Transverse colon (tissue), 4 donors: ENCODE results near the gene DDX55. TPM values are rescaled to one million over a fixed set of nuclear protein-coding genes. Genes with fewer than 3 reads are reported as not detected.
"Not testable (repeated sequence)": the region's sequence is repeated elsewhere in the genome, so short reads cannot be mapped to it uniquely, and the experiment has no call there.

Experiments used
- DNase-seq: peaks from one replicate; pipeline ENCODE4 v3.0.0-alpha.2; 2019
- H3K27ac ChIP-seq, 4 donors: fragments of 200-600 bp; sonication (generic); 2 replicates each; pipeline ENCODE4 v1.5.1; 2016 to 2018; ENCODE audit warnings: inconsistent platforms in 4 of 4
- H3K27me3 ChIP-seq: fragments of 200-600 bp; sonication (generic); 2 replicates; pipeline ENCODE4 v1.5.1; 2017; ENCODE audit warnings: inconsistent platforms
- H3K36me3 ChIP-seq, 4 donors: fragments of 200-600 bp; sonication (generic); 2 replicates each; pipeline ENCODE4 v1.5.1; 2017 to 2019; ENCODE audit warnings: inconsistent platforms in 4 of 4
- H3K4me1 ChIP-seq, 4 donors: fragments of 200-600 bp; sonication (generic); 2 replicates each; pipeline ENCODE4 v1.5.1; 2017 to 2020; ENCODE audit warnings: inconsistent platforms in 4 of 4
- H3K4me3 ChIP-seq, 4 donors: fragments of 200-600 bp; sonication (generic); 1 replicate in 1 of 4; 2 replicates in 3 of 4; pipeline versions ENCODE4 v1.5.1 to v1.6.1; 2017 to 2019; ENCODE audit warnings: inconsistent platforms in 4 of 4
- H3K9me3 ChIP-seq, 2 donors: fragments of 200-600 bp; sonication (generic); 2 replicates each; pipeline ENCODE4 v1.5.1; 2017 to 2019; ENCODE audit warnings: inconsistent platforms in 2 of 2
- CTCF ChIP-seq, 5 experiments: fragments of 200-600 bp in 3 of 5; fragments of 450-650 bp in 2 of 5; sonication (generic) in 3 of 5; IDR thresholded peaks; 1 replicate in 2 of 5; 2 replicates in 3 of 5; pipeline ENCODE4 v1.5.1; 2016 to 2017; ENCODE audit warnings: antibody characterized with exemption in 5 of 5, inconsistent platforms in 3 of 5, mild to moderate bottlenecking in 2 of 5, moderate library complexity in 1 of 5
- EP300 ChIP-seq: sonication (generic); formaldehyde crosslinking; IDR thresholded peaks from one replicate; pipeline ENCODE4 v1.6.1; 2017; ENCODE audit warnings: antibody characterized with exemption, low read depth
- POLR2A ChIP-seq: fragments of 450-650 bp; IDR thresholded peaks from one replicate; pipeline ENCODE4 v1.6.1; 2016; ENCODE audit warnings: antibody characterized with exemption, mild to moderate bottlenecking, moderate library complexity
- POLR2AphosphoS5 ChIP-seq, 3 donors: sonication (generic); formaldehyde crosslinking; IDR thresholded peaks; one replicate each; pipeline ENCODE4 v1.6.1; 2016; ENCODE audit warnings: antibody characterized with exemption in 3 of 3
- WGBS, 2 donors: methylation state at CpG; one replicate each; pipeline ENCODE4 v1.1.5; 2018; ENCODE audit warnings: low coverage in 1 of 2; 5-methylcytosine and 5-hydroxymethylcytosine counted together
- in situ Hi-C, 4 donors: fragments of 200-750 bp; cut with MboI; loops; one replicate each; pipeline versions ENCODE4 v1.15.0 to v1.15.1; 2017; ENCODE audit warnings: low sequenced_read_pairs in 3 of 4, low pct_ligation_motif_present in 1 of 4, low pct_unique_long_range_greater_than_20kb in 1 of 4
- intact Hi-C: fragments of 100-400 bp; cut with DNase I; formaldehyde crosslinking; loops from one replicate; pipeline ENCODE4 v1.15.1; 2023; ENCODE audit warnings: low total_unique reads
- total RNA-seq, 4 donors: library from RNA; depleted of rRNA; stranded (reverse); fragments of >200 nt; gene quantifications; one replicate each; pipeline ENCODE4 v1.1.0, GENCODE V29; 2016

DDX55 gene
- total RNA-seq, 4 donors from 2014 or later, result 14.2 to 35.2 (median 25.1) TPM

GRCh38 chr12:123602651-123603195 lies 824 bp downstream of the DDX55 start:
- Histone ChIP-seq H3K27me3 (no peaks in the 10 kb centered on the region), H3K36me3 (peaks cover 0 to 6% (median 3%) of the 10 kb centered on the region in 4 donors), H3K4me1 (peaks cover 0 to 24% (median 13%) of the 10 kb centered on the region in 4 donors), H3K9me3 (no peaks in the 10 kb centered on the region), H3K4me3 (peak overlapping the region; percentile 72 to 94 (median 90)), H3K27ac (peak overlapping the region; percentile 87 to 93 (median 89))
- no peak for DNase-seq
- intact Hi-C loops (no loop called here), in situ Hi-C loops (no loop called here)
- no peak for TF ChIP-seq CTCF (IDR thresholded peaks at IDR 0.05)
- no peak for TF ChIP-seq POLR2A
- no peak for TF ChIP-seq EP300
- TF ChIP-seq POLR2AphosphoS5 (IDR thresholded peaks at IDR 0.05), result no peak
- 5 to 11% methylated on average over 6 to 7 of the region's 7 CpGs for WGBS, 2 donors

DNA sequence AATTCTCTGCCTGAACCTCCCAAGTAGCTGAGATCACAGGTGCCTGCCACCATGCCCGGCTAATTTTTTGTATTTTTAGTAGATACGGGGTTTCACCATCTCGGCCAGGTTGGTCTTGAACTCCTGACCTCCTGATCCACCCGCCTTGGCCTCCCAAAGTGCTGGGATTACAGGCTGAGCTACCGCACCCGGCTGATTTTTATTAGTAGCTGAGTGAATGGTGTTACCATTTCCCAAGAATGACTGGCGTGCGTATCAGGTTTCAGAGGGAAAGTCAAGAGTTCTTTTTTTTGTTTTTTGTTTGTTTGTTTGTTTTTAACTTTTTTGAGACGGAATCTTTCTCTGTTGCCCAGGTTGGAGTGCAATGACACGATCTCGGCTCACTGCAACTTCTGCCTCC lies 1.6 kb downstream of the DDX55 start:
- H3K9me3 ChIP-seq, H3K27ac ChIP-seq, H3K4me3 ChIP-seq, in situ Hi-C loops, DNase-seq, intact Hi-C loops, H3K36me3 ChIP-seq, H3K27me3 ChIP-seq: not testable (repeated sequence)
- WGBS, 2 donors, result 87 to 94% methylated on average over 4 to 11 of the region's 11 CpGs
- H3K4me1 ChIP-seq, result peaks cover 0 to 24% (median 13%) of the 10 kb centered on the region in 4 donors

GRCh38 chr12:123607756-123608155 lies 5.9 kb downstream of the DDX55 start:
- peaks cover 0 to 15% (median 4%) of the 10 kb centered on the region in 4 donors for H3K4me1 ChIP-seq
- no peak for TF ChIP-seq POLR2AphosphoS5 (IDR thresholded peaks at IDR 0.05)
- TF ChIP-seq CTCF (IDR thresholded peaks at IDR 0.05), result no peak
- TF ChIP-seq EP300, result no peak
- TF ChIP-seq POLR2A, result no peak
- H3K27ac ChIP-seq, result peak overlapping the region in 2 of 4 donors; percentile 3 to 39
- no peaks in the 10 kb centered on the region for H3K9me3 ChIP-seq
- in situ Hi-C loops (no loop called here), intact Hi-C loops (no loop called here)
- H3K36me3 ChIP-seq, result peaks cover 0 to 42% (median 19%) of the 10 kb centered on the region in 4 donors
- no peaks in the 10 kb centered on the region for H3K27me3 ChIP-seq
- WGBS, 2 donors, result 78 to 88% methylated on average over 2 to 4 of the region's 4 CpGs
- H3K4me3 ChIP-seq, result no peak overlapping the region
- no peak for DNase-seq

- H3K36me3 ChIP-seq, result peaks cover 0 to 47% (median 21%) of the 10 kb centered on the region in 4 donors
- 66 to 69% methylated on average over 5 to 8 of the region's 8 CpGs for WGBS, 2 donors
- in situ Hi-C loops, result no loop called here
- H3K9me3 ChIP-seq, result no peaks in the 10 kb centered on the region
- TF ChIP-seq POLR2A, result no peak
- TF ChIP-seq POLR2AphosphoS5 (IDR thresholded peaks at IDR 0.05), result peak; percentile 16 to 27 (median 16)
- intact Hi-C loops, result no loop called here
- H3K27ac ChIP-seq, result no peak overlapping the region
- no peak for DNase-seq
- H3K4me3 ChIP-seq, result no peak overlapping the region
- peaks cover 0 to 11% (median under 1%) of the 10 kb centered on the region in 4 donors for H3K4me1 ChIP-seq
- no peaks in the 10 kb centered on the region for H3K27me3 ChIP-seq
These were observed 6.3 kb downstream of the DDX55 start for GRCh38 chr12:123608182-123608581.

GRCh38 chr12:123614110-123614509 lies 12.2 kb downstream of the DDX55 start:
- TF ChIP-seq POLR2AphosphoS5 (IDR thresholded peaks at IDR 0.05) (no peak), CTCF (IDR thresholded peaks at IDR 0.05) (no peak), POLR2A (no peak), EP300 (no peak)
- H3K4me1 ChIP-seq, result no peaks in the 10 kb centered on the region
- H3K27me3 ChIP-seq, result no peaks in the 10 kb centered on the region
- no peaks in the 10 kb centered on the region for H3K9me3 ChIP-seq
- H3K27ac ChIP-seq, result no peak overlapping the region
- peaks cover 0 to 69% (median 25%) of the 10 kb centered on the region in 4 donors for H3K36me3 ChIP-seq
- intact Hi-C loops, result no loop called here
- no peak for DNase-seq
- H3K4me3 ChIP-seq, result no peak overlapping the region
- WGBS, 2 donors, result 99% methylated on average over 2 of the region's 2 CpGs; no CpG with 5 or more reads in 1 of the 2 donors
- in situ Hi-C loops, result no loop called here
